ENCODE data around the gene EZH2. TPM values are rescaled to one million over a fixed set of nuclear protein-coding genes. Genes with fewer than 3 reads are reported as not detected.

Gene EZH2
- total and polyA plus RNA-seq, 2 of the 4 experiments (the other 2 are of a cell fraction): 13.1 to 19.8 TPM

- H2AFZ ChIP-seq (replicated peaks; ENCODE audit: low read length, poor library complexity): no peak overlapping the region
Observed at GRCh38 chr7:148862481-148862880, 21.6 kb downstream of the EZH2 start.

More at GRCh38 chr7:148862481-148862880, 21.6 kb downstream of the EZH2 start:
- dilution Hi-C loops (cut with HindIII; ENCODE audit: low sequenced_read_pairs, unreplicated experiment): no loop called here
- no peak overlapping the region for H4K91ac ChIP-seq (ENCODE audit: insufficient read depth, low read depth, low read length)
- H3K4me1 ChIP-seq (ENCODE audit: control insufficient read depth, insufficient read depth, low read length): no peaks in the 10 kb centered on the region; the same call in 1 of the 2 replicates
- H2AK5ac ChIP-seq (ENCODE audit: low read depth, low read length): no peak overlapping the region
- H2BK20ac ChIP-seq (ENCODE audit: low read depth, low read length): no peak overlapping the region
- peak overlapping the region; percentile 51 for H3K4me2 ChIP-seq (ENCODE audit: low read depth, low read length)
- H3K18ac ChIP-seq (ENCODE audit: low read depth, low read length): no peak overlapping the region
- intact Hi-C loops (cut with micrococcal nuclease): no loop called here
- H3K23ac ChIP-seq (ENCODE audit: low read depth, low read length): no peak overlapping the region
- no CpG with 5 or more reads among the region's 3 CpGs for WGBS, 2 experiments (ENCODE audit: extremely low coverage in 2 of 2, insufficient read length in 1 of 2)
- in situ Hi-C loops (cut with MboI; ENCODE audit: low sequenced_read_pairs): no loop called here
- H3K27me3 ChIP-seq (ENCODE audit: control insufficient read depth, insufficient read depth, low read length): no peaks in the 10 kb centered on the region
- H2AK9ac ChIP-seq (replicated peaks; ENCODE audit: low read depth, low read length, poor library complexity): no peak overlapping the region
- H3K9ac ChIP-seq (ENCODE audit: low read depth, low read length): no peak overlapping the region
- H4K5ac ChIP-seq (ENCODE audit: low read depth, low read length): no peak overlapping the region
- ChIA-PET CTCF (no interaction called here), POLR2A (ENCODE audit: unreplicated experiment) (no interaction called here)
- no peak overlapping the region for H2BK15ac ChIP-seq (ENCODE audit: low read depth, low read length)
- no peaks in the 10 kb centered on the region for H3K9me3 ChIP-seq (ENCODE audit: control insufficient read depth, insufficient read depth, low read length)
- no peak for TF ChIP-seq FOS (IDR thresholded peaks at IDR 0.05; ENCODE audit: low read depth, low read length)
- TF ChIP-seq CEBPB (IDR thresholded peaks at IDR 0.05; ENCODE audit: low read depth, low read length): no peak
- no peak for TF ChIP-seq RCOR1 (IDR thresholded peaks at IDR 0.05; ENCODE audit: insufficient replicate concordance, low read length)
- TF ChIP-seq BHLHE40 (IDR thresholded peaks at IDR 0.05; ENCODE audit: low read depth, low read length): no peak
- no peak for TF ChIP-seq CHD1 (IDR thresholded peaks at IDR 0.05; ENCODE audit: low read depth, low read length)
- no peak for TF ChIP-seq MXI1 (IDR thresholded peaks at IDR 0.05; ENCODE audit: borderline replicate concordance, low read depth, low read length)
- no peak overlapping the region for H3K4ac ChIP-seq (ENCODE audit: low read depth, low read length)
- H3K9me1 ChIP-seq (ENCODE audit: insufficient read depth, low read length): peaks cover 5% of the 10 kb centered on the region; the same call in 1 of the 2 replicates
- no peak overlapping the region for H3K27ac ChIP-seq (ENCODE audit: insufficient read depth, low read length)
- no TSS peak for BruUV-seq (replicated peaks)
- H3K36me3 ChIP-seq (ENCODE audit: control insufficient read depth, insufficient read depth, low read length): no peaks in the 10 kb centered on the region
- H2BK5ac ChIP-seq (ENCODE audit: low read depth, low read length, poor library complexity, severe bottlenecking): no peak overlapping the region
- ATAC-seq (ENCODE audit: low read depth): no peak
- no peak overlapping the region for H2BK120ac ChIP-seq (ENCODE audit: low read depth, low read length)
- no peak overlapping the region for H3K56ac ChIP-seq (ENCODE audit: extremely low read depth, insufficient read depth, low read length)
- peaks cover 14 to 48% of the 10 kb centered on the region in 2 experiments; a peak in 3 of 4 replicates for H3K79me1 ChIP-seq (ENCODE audit: low read depth in 1 of 2, low read length in 2 of 2)
- H4K20me1 ChIP-seq (ENCODE audit: insufficient read depth, low read length): peaks cover 3% of the 10 kb centered on the region
- no peak overlapping the region for H3K14ac ChIP-seq (replicated peaks; ENCODE audit: low read depth, low read length)
- H4K8ac ChIP-seq (ENCODE audit: low read depth in 2 of 2, low read length in 2 of 2): peak overlapping the region in 1 of 2 experiments; percentile 46; a peak in 1 of 4 replicates
- no peak overlapping the region for H3K4me3 ChIP-seq (ENCODE audit: insufficient read depth, low read depth, low read length)
- DNase-seq: no peak
